Measurements from ENCODE around the gene CCDC97.

- TF ChIP-seq CTCF (IDR thresholded peaks at IDR 0.05; ENCODE audit: control extremely low read depth in 1 of 3, insufficient read depth in 1 of 3, low read depth in 1 of 3, low read length in 3 of 3) (no peak), EZH2 (IDR thresholded peaks at IDR 0.05; ENCODE audit: low read depth, low read length, severe bottlenecking) (no peak), SIX5 (IDR thresholded peaks at IDR 0.05; ENCODE audit: low read depth, low read length) (no peak), JUN (IDR thresholded peaks at IDR 0.05; ENCODE audit: low read depth, low read length) (no peak), POLR2AphosphoS5 (IDR thresholded peaks at IDR 0.05; ENCODE audit: low read depth, low read length) (no peak), SUZ12 (IDR thresholded peaks at IDR 0.05; ENCODE audit: low read length) (no peak), BRCA1 (IDR thresholded peaks at IDR 0.05; ENCODE audit: low read depth, low read length) (no peak), SRF (IDR thresholded peaks at IDR 0.05; ENCODE audit: low read depth, low read length) (no peak), GABPA (IDR thresholded peaks at IDR 0.05; ENCODE audit: borderline replicate concordance, insufficient read depth, low read length) (no peak), BCL11A (IDR thresholded peaks at IDR 0.05; ENCODE audit: low read depth in 2 of 2, low read length in 2 of 2) (no peak), KDM5A (IDR thresholded peaks at IDR 0.05; ENCODE audit: low read length) (no peak), MAFK (IDR thresholded peaks at IDR 0.05; ENCODE audit: low read depth, low read length) (no peak), JUND (IDR thresholded peaks at IDR 0.05; ENCODE audit: low read length) (no peak)
Measured at GRCh38 chr19:41334793-41335192, 24.8 kb downstream of the CCDC97 start.

Data from H1 (cell line).